ENCODE results near the gene DPP4. TPM values are rescaled to one million over a fixed set of nuclear protein-coding genes. Genes with fewer than 3 reads are reported as not detected.

Gene DPP4
- polyA plus RNA-seq, 4 donors: 39.5 to 136 (median 115) TPM

DNA sequence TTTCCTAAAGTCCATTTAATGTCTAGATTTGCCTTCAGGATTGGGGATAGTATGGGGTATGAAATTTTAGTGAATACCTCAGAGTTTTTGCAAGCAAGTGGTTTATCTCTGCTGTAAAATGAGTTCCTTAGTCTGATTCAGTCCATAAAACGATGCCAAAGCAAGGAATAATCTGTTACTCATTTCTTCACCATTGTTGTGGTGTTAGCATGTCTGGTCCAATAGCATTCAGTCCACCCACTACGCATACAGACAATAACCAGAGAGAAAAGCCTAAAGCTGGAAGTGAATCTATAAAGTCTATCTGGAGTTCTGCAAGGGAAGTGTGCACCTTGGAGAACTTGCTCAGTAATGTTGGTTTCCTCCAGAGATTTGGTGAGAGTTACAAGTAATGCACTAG is 12.9 kb upstream of the DPP4 start:
- no peak for DNase-seq (ENCODE audit: low read depth in 4 of 4, low spot score in 3 of 4)

GRCh38 chr2:162085090-162085891 is 11.3 kb upstream of the DPP4 start:
- DNase-seq (ENCODE audit: low read depth in 4 of 4, low spot score in 3 of 4): no peak

DNA sequence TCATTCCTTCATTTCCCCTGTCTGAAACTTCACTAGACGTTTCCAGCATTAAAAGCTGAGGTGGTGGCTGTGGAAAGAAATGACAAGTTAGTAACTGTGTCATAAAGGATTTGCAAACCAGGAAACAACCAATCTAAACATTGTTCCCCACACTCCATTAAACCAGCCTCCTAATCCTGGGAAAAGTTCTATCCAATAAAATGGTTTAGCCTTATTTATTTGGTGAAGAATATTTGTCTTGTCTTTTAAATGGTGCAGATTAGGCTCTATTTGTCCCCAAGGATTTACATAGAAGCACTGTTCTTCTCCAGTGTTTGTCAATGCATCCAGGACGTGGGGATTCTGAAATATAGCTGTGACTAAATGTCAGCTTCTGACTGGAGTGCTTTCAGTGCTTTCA is 10.5 kb upstream of the DPP4 start:
- DNase-seq (ENCODE audit: low read depth in 4 of 4, low spot score in 3 of 4): no peak

- DNase-seq (ENCODE audit: low read depth in 4 of 4, low spot score in 3 of 4): no peak
These were observed 8.7 kb upstream of the DPP4 start for GRCh38 chr2:162082681-162083080.

DNA sequence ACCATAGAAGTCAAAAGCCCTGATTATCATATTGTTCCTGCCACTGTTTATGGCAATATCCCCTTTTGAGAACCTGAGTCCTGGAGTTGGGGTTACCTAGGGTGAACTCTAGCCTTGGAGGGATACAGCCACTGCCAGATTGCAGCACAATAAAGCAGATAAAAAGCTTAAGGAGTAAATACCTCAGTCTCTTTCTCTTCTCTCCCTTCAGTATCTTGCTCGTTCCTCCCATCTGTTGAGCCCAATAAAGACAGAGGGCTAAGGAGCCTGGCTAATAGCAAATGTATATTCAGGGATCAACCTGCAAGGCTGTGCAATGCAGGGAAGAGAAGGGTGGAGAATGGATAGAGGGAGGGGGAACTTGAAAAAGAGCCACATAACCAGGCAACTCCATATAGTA is 8.0 kb upstream of the DPP4 start:
- no peak for DNase-seq (ENCODE audit: low read depth in 4 of 4, low spot score in 3 of 4)

- no peak for DNase-seq (ENCODE audit: low read depth in 4 of 4, low spot score in 3 of 4)
These were observed 5.5 kb upstream of the DPP4 start for GRCh38 chr2:162079514-162079913.

DNA sequence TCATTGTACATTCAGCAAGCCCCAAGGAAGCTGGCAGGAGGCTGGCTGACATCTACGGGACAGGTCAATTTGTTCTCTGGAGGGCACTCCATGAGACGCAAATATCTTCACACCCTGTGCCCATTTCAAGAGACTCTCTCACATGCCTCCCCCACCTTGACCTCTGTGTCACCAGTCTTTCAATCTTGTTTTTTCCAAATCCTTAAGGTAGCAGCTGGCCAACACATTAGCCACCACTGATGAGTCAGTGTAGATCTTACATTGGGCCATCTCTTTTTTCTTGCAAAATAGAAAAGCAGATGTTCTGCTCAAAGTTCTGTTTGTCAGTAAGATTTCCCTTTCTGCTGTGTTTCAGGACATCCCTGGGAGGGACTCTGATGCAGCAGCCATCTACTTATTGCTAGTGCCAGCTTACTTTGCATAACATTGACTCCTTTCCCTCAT is 1.7 kb upstream of the DPP4 start:
- no peak for DNase-seq (ENCODE audit: low read depth in 4 of 4, low spot score in 3 of 4)

GRCh38 chr2:162074928-162075688 is 1.1 kb upstream of the DPP4 start:
- DNase-seq (ENCODE audit: low read depth in 4 of 4, low spot score in 3 of 4): no peak

DNA sequence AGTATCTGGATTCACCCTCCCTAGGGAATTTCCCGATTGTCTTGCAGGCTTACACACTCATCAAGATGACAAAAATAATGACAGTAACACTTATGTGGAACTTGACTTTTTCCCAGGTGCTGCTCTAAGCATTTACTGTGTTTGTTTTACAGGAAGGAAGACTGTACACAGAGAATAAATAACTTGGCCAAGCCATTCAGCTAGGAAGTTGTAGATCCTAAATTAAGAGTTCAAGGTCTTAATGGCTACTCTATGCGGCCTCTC is 549 bp upstream of the DPP4 start:
- DNase-seq (ENCODE audit: low read depth in 4 of 4, low spot score in 3 of 4): no peak

DNA sequence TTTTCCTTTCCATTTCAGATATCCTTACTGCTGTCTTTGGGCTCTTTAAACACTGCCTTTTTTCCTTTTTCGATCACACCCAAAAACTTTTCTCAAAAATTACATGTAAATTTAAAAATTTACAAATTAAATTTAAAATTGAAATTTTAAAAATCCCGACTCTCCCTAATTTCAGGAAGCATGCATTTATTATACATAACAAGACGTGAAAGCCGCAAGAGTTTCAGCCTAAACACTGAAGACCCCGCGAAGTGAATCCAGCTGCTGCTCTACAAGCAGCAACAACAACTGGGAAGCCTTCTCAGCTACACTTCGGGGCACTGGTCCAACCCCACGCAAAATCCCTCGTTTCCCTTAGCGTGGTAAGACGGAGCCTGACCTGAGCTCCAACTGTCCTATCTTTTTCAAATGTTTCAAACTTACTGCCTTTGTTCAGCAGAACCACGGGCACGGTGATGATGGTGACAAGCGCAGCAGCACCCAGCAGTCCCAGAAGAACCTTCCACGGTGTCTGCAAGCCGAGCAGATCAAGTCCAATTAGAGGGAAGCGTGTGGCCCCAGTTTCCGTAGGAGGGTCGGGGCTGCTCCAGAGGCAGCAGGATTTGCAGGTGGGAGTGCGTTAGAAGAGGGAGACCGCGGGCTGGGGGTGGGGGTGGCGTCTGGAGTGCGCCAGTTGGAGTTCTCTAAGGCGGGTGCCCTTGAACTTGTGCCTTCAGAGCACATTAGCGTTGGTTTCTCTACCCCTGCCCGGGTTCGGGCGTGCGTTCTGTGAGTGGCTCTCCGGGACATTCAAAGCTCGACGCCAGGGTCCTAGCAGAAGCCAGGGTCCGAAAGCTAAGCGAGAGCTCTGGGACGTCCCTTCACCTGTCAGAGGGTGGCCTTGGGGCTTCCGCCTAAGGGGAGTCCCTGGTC is 783 bp downstream of the DPP4 start:
- DNase-seq (ENCODE audit: low read depth in 4 of 4, low spot score in 3 of 4): no peak

- DNase-seq (ENCODE audit: low read depth in 4 of 4, low spot score in 3 of 4): no peak
These were observed 1.8 kb downstream of the DPP4 start for GRCh38 chr2:162072181-162072702.

- DNase-seq (ENCODE audit: low read depth in 4 of 4, low spot score in 3 of 4): no peak
These were observed 3.0 kb downstream of the DPP4 start for GRCh38 chr2:162071001-162071400.

DNA sequence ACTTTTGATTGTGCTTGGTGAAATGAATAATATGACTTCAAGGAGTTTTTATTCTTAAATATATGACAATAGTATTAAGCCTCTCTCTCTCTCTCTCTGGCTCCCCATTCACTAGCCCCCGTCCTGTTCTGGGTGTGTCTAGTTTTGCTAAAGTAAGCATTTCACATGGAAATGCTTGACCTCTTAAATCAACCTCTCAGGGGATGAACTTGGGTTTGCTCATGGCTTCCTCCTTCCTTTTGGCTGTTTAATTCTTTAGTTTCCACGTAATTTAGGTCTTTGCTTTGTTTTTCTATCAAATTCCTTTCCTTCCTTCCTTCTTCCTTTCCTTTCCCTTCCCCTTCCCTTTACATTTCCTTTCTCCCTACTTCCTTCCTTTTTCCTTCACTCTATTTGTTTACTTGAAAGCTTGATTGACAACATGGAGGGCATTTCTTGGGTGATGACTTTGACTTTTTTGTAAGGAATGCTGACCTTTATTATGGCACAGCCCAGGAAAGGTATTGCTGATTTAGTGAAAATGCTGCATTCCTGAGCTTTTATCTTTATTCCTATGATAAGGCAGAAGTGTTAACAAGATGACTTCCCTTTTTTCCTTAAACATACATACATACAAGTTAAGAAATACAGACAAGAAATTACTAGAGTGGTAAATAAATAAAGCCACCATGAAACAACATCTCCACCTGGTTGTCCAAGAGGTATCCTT is 3.6 kb downstream of the DPP4 start:
- no peak for DNase-seq (ENCODE audit: low read depth in 4 of 4, low spot score in 3 of 4)

- no peak for DNase-seq (ENCODE audit: low read depth in 4 of 4, low spot score in 3 of 4)
These were observed 4.6 kb downstream of the DPP4 start for GRCh38 chr2:162069267-162069903.

- DNase-seq (ENCODE audit: low read depth in 4 of 4, low spot score in 3 of 4): no peak
These were observed 6.4 kb downstream of the DPP4 start for GRCh38 chr2:162067596-162067995.

GRCh38 chr2:162065767-162066166 is 8.2 kb downstream of the DPP4 start:
- DNase-seq (ENCODE audit: low read depth in 4 of 4, low spot score in 3 of 4): no peak

- DNase-seq (ENCODE audit: low read depth in 4 of 4, low spot score in 3 of 4): no peak
These were observed 10.1 kb downstream of the DPP4 start for GRCh38 chr2:162063899-162064298.

DNA sequence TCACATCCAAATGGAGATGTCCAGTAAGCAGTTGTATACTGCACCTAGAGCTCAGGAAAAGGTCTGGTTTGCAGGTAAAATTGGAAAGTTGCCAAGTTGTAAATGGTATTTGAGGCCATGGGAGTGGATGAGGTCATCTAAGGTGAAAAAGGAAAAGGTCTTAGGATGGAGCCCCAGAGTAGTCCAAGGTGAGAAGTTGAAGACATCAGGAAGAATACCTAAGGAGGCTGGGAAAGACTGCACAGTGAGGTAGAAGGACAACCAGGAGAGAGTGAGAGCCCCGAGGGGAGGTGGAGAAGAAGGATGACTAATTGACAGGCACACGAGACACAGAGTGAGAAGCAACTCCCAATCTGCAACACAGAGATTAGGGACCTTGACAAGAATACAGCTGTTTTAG is 10.7 kb downstream of the DPP4 start:
- no peak for DNase-seq (ENCODE audit: low read depth in 4 of 4, low spot score in 3 of 4)

DNA sequence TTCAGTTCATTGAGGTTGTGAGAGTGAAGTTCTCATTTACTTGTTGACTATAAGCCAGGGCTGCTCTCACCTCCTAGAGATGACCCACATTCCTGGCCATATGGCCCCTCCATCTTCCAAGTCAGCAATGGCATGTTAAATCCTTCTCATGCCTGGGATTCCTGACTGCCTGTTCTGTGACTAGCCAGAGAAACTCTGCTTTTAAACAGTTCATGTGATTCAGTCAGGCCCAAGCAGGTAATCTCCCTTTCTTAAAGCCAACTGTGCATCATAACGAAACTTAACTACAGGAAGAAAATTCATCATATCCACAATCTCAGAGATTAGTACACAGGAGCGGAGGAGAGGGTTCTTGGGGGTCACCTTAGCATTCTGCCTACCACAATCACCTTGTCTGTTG is 11.5 kb downstream of the DPP4 start:
- DNase-seq (ENCODE audit: low read depth in 4 of 4, low spot score in 3 of 4): no peak

- no peak for DNase-seq (ENCODE audit: low read depth in 4 of 4, low spot score in 3 of 4)
These were observed 13.0 kb downstream of the DPP4 start for GRCh38 chr2:162061021-162061420.
